CD4-positive, alpha-beta T cell (primary cell): ENCODE results near the gene RABGGTA. TPM values are rescaled to one million over a fixed set of nuclear protein-coding genes. Genes with fewer than 3 reads are reported as not detected.
A peak's percentile ranks its signal among the peaks of the same experiment; 100 is the strongest.
"Not testable (repeated sequence)": the region's sequence is repeated elsewhere in the genome, so short reads cannot be mapped to it uniquely, and the experiment has no call there.

Experiments used
- ATAC-seq: fragments of 200-7000 bp; cut with Tn5 transposase; one replicate; pipeline ENCODE4 v1.10.0; 2022; ENCODE audit warnings: mild to moderate bottlenecking; ENCODE audit not compliant: poor library complexity
- CTCF ChIA-PET: fragments of 350-600 bp; sonication (Branson Sonifier 250); formaldehyde crosslinking; loops from one replicate; lab custom pipeline; 2021; ENCODE audit warnings: antibody characterized with exemption, inconsistent platforms; lab: Charles Lee
- POLR2A ChIA-PET: fragments of 350-600 bp; sonication (Branson Sonifier 250); formaldehyde crosslinking; loops from one replicate; lab custom pipeline; 2021; ENCODE audit warnings: antibody characterized with exemption, inconsistent platforms; lab: Charles Lee
- DNase-seq, 14 experiments: peaks; one replicate each; pipeline ENCODE4 v3.0.0-alpha.2; 2013 to 2020; ENCODE audit warnings: mixed read lengths in 2 of 14
- H3K27ac ChIP-seq, 2 donors: one replicate each; pipeline versions ENCODE4 v1.5.1 to v1.7.0; 2013; ENCODE audit warnings: low read length in 2 of 2, low read depth in 1 of 2, mild to moderate bottlenecking in 1 of 2
- H3K27me3 ChIP-seq, 2 experiments: 1 replicate in 1 of 2; 2 replicates in 1 of 2; pipeline versions ENCODE4 v1.6.1 to v1.7.0; 2013; ENCODE audit warnings: low read length in 2 of 2, control low read depth in 1 of 2, mild to moderate bottlenecking in 1 of 2, moderate library complexity in 1 of 2; ENCODE audit not compliant: insufficient read depth in 2 of 2, control insufficient read depth in 1 of 2
- H3K36me3 ChIP-seq: one replicate; pipeline ENCODE4 v1.6.1; 2013; ENCODE audit warnings: low read length, control low read depth; ENCODE audit not compliant: insufficient read depth
- H3K4me1 ChIP-seq: one replicate; pipeline ENCODE4 v1.6.1; 2013; ENCODE audit warnings: low read length, control low read depth; ENCODE audit not compliant: insufficient read depth
- H3K4me3 ChIP-seq: one replicate; pipeline ENCODE4 v1.5.1; 2013; ENCODE audit warnings: mild to moderate bottlenecking, low read length, moderate library complexity
- H3K9me3 ChIP-seq, 2 experiments: 1 replicate in 1 of 2; 2 replicates in 1 of 2; pipeline versions ENCODE4 v1.6.1 to v1.7.0; 2013; ENCODE audit warnings: low read length in 2 of 2, mild to moderate bottlenecking in 2 of 2, control low read depth in 1 of 2, moderate library complexity in 1 of 2; ENCODE audit not compliant: control insufficient read depth in 1 of 2, insufficient read depth in 1 of 2
- H3K27ac Mint-ChIP-seq: one replicate; pipeline ENCODE4 v1.8.0; 2020; ENCODE audit warnings: mixed read lengths
- H3K27me3 Mint-ChIP-seq: one replicate; pipeline ENCODE4 v1.8.0; 2021; ENCODE audit warnings: mixed read lengths
- H3K36me3 Mint-ChIP-seq: one replicate; pipeline ENCODE4 v1.8.0; 2021; ENCODE audit warnings: low read depth, mixed read lengths
- H3K4me1 Mint-ChIP-seq: one replicate; pipeline ENCODE4 v1.8.0; 2021; ENCODE audit warnings: low read depth, mixed read lengths
- H3K4me3 Mint-ChIP-seq: one replicate; pipeline ENCODE4 v1.8.0; 2020; ENCODE audit warnings: mild to moderate bottlenecking, mixed read lengths
- H3K9me3 Mint-ChIP-seq: one replicate; pipeline ENCODE4 v1.8.0; 2020; ENCODE audit warnings: mixed read lengths
- intact Hi-C, 2 experiments: fragments of 100-400 bp; cut with DNase I in 1 of 2; cut with micrococcal nuclease in 1 of 2; formaldehyde crosslinking; loops; one replicate each; pipeline versions ENCODE4 v1.15.1 to v1.9.0; 2023 to 2025; cut with DNase I, micrococcal nuclease
- total RNA-seq, 174 experiments: library from RNA in 2 of 174; stranded (reverse) in 2 of 174; gene quantifications; one replicate each; pipeline ENCODE4 v1.2.3 and lab custom pipeline; 2021 to 2026
- TF ChIP-seq, protein P1 (sequence below): fragments of 200-600 bp; IDR thresholded peaks from one replicate; pipeline ENCODE4 v1.8.0; 2022; ENCODE audit warnings: antibody characterized with exemption, mild to moderate bottlenecking

Gene RABGGTA
- total RNA-seq, 2 experiments from 2014 or later = 52.3 to 55.2 TPM

GRCh38 chr14:24246765-24247212 lies 24.6 kb downstream of the RABGGTA start:
- H3K4me1 Mint-ChIP-seq = peaks cover 43% of the 10 kb centered on the region
- H3K36me3 Mint-ChIP-seq = peaks cover 19% of the 10 kb centered on the region
- peak in 4 of 14 experiments; percentile 33 to 79 (median 52) for DNase-seq
- no peaks in the 10 kb centered on the region for H3K27me3 ChIP-seq
- peak overlapping the region; percentile 8 to 17 for H3K27ac ChIP-seq
- H3K4me3 ChIP-seq = no peak overlapping the region
- peak overlapping the region; percentile 83 for H3K4me3 Mint-ChIP-seq
- ATAC-seq = no peak
- intact Hi-C loops = no loop called here
- peaks cover 8% of the 10 kb centered on the region for H3K36me3 ChIP-seq
- H3K4me1 ChIP-seq = peaks cover 30% of the 10 kb centered on the region
- ChIA-PET CTCF (interaction anchor here (0.5 to 7.3 kb wide), 7 partner anchors 25 to 185 kb away, joined by 3 to 90 read pairs (median 7); partner anchors contain the start of genes DHRS1, MDP1, NOP9 and RABGGTA), POLR2A (interaction anchor here (0.7 to 2.6 kb wide), 8 partner anchors 8 to 183 kb away, joined by 3 to 17 read pairs (median 5); partner anchors contain the start of genes CBLN3, DCAF11, IRF9 and KHNYN)
- TF ChIP-seq, protein P1, sequence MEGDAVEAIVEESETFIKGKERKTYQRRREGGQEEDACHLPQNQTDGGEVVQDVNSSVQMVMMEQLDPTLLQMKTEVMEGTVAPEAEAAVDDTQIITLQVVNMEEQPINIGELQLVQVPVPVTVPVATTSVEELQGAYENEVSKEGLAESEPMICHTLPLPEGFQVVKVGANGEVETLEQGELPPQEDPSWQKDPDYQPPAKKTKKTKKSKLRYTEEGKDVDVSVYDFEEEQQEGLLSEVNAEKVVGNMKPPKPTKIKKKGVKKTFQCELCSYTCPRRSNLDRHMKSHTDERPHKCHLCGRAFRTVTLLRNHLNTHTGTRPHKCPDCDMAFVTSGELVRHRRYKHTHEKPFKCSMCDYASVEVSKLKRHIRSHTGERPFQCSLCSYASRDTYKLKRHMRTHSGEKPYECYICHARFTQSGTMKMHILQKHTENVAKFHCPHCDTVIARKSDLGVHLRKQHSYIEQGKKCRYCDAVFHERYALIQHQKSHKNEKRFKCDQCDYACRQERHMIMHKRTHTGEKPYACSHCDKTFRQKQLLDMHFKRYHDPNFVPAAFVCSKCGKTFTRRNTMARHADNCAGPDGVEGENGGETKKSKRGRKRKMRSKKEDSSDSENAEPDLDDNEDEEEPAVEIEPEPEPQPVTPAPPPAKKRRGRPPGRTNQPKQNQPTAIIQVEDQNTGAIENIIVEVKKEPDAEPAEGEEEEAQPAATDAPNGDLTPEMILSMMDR = no peak
- H3K9me3 Mint-ChIP-seq = no peaks in the 10 kb centered on the region
- no peaks in the 10 kb centered on the region for H3K9me3 ChIP-seq
- H3K27ac Mint-ChIP-seq = peak overlapping the region; percentile 78
- H3K27me3 Mint-ChIP-seq = no peaks in the 10 kb centered on the region

GRCh38 chr14:24245350-24245749 lies 26.0 kb downstream of the RABGGTA start:
- ChIA-PET CTCF (interaction anchor here (1.0 to 7.3 kb wide), 4 partner anchors 30 to 186 kb away, joined by 4 to 90 read pairs (median 6); partner anchors contain the start of genes DHRS1, MDP1 and NOP9), POLR2A (interaction anchor here (0.6 to 2.6 kb wide), 4 partner anchors 26 to 50 kb away, joined by 3 to 17 read pairs (median 4); partner anchors contain the start of gene RABGGTA)
- ATAC-seq, H3K4me3 Mint-ChIP-seq, H3K9me3 Mint-ChIP-seq, intact Hi-C loops, H3K4me3 ChIP-seq, H3K27me3 ChIP-seq, H3K9me3 ChIP-seq, H3K27me3 Mint-ChIP-seq, H3K27ac ChIP-seq: not testable (repeated sequence)
- Histone ChIP-seq H3K36me3 (peaks cover 13% of the 10 kb centered on the region), H3K4me1 (peaks cover 45% of the 10 kb centered on the region)
- peaks cover 26% of the 10 kb centered on the region for H3K36me3 Mint-ChIP-seq
- H3K27ac Mint-ChIP-seq = peak overlapping the region; percentile 84
- peaks cover 50% of the 10 kb centered on the region for H3K4me1 Mint-ChIP-seq
- DNase-seq = peak in 1 of 14 experiments; percentile 16

- ATAC-seq (no peak), DNase-seq (peak in 4 of 14 experiments; percentile 16 to 64 (median 44))
- ChIA-PET POLR2A (interaction anchor here (0.6 to 3.6 kb wide), 30 partner anchors 8 to 200 kb away, joined by 3 to 144 read pairs (median 16); partner anchors contain the start of genes CBLN3, CHMP4A, CIDEB and DCAF11), CTCF (interaction anchor here (0.7 to 7.3 kb wide), 22 partner anchors 11 to 193 kb away, joined by 3 to 90 read pairs (median 8); partner anchors contain the start of genes CHMP4A, CIDEB, DHRS1 and GMPR2)
- peaks cover 28% of the 10 kb centered on the region for H3K36me3 ChIP-seq
- H3K4me1 Mint-ChIP-seq = peaks cover 62% of the 10 kb centered on the region
- H3K4me1 ChIP-seq = peaks cover 64% of the 10 kb centered on the region
- H3K27ac ChIP-seq = peak overlapping the region; percentile 97 to 100
- peak overlapping the region; percentile 93 for H3K4me3 ChIP-seq
- peak overlapping the region; percentile 99 for H3K4me3 Mint-ChIP-seq
- peak overlapping the region; percentile 100 for H3K27ac Mint-ChIP-seq
- H3K27me3 ChIP-seq = no peaks in the 10 kb centered on the region
- no peaks in the 10 kb centered on the region for H3K9me3 ChIP-seq
- H3K9me3 Mint-ChIP-seq = no peaks in the 10 kb centered on the region
- intact Hi-C loops = loop anchor here (1.0 to 2.0 kb wide), 3 partner anchors 27 to 54 kb away; partner anchors contain the start of genes MDP1 (in 1 of the 2) and RABGGTA (in 1 of the 2)
- no peaks in the 10 kb centered on the region for H3K27me3 Mint-ChIP-seq
- H3K36me3 Mint-ChIP-seq = peaks cover 40% of the 10 kb centered on the region
- TF ChIP-seq, protein P1 = no peak
Measured at GRCh38 chr14:24243336-24243836, 28.0 kb downstream of the RABGGTA start.
